ENCODE data around the gene SNAP23.

SNAP23 gene

GRCh38 chr15:42498212-42499068 is 3.0 kb downstream of the SNAP23 start:
- FAIRE-seq: no peak

GRCh38 chr15:42499858-42500609 is 4.6 kb downstream of the SNAP23 start:
- FAIRE-seq (no peak), DNase-seq (ENCODE audit: insufficient read length) (no peak)
- TF ChIP-seq TAF1 (IDR thresholded peaks at IDR 0.05; ENCODE audit: borderline replicate concordance, low read depth, low read length) (no peak), POLR2A (IDR thresholded peaks at IDR 0.05; ENCODE audit: low read depth, low read length) (no peak), POLR2AphosphoS5 (IDR thresholded peaks at IDR 0.05; ENCODE audit: low read depth, low read length) (no peak)

More at GRCh38 chr15:42498212-42499068, 3.0 kb downstream of the SNAP23 start:
- TF ChIP-seq POLR2A (IDR thresholded peaks at IDR 0.05; ENCODE audit: low read depth, low read length) (no peak), TAF1 (IDR thresholded peaks at IDR 0.05; ENCODE audit: borderline replicate concordance, low read depth, low read length) (no peak), POLR2AphosphoS5 (IDR thresholded peaks at IDR 0.05; ENCODE audit: low read depth, low read length) (no peak)
- DNase-seq (ENCODE audit: insufficient read length): no peak

DNA sequence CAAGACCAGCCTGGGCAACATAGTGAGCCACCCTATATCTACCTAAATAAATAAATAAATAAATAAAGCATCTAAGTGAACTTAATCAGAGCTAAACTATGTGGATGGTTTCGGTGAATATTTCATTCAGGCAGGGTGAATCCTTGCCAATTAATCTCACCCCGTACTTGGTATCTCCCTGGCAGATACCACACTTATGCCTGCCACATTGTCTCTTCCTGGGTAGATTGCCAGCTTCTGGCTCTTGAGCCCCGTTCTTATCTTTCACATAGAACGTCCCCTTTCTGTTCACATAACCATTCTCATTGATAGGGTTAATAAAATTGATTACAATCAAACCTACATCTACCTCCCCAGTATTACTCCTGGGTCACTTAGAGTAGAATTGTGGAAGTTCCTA is 7.0 kb downstream of the SNAP23 start:
- DNase-seq (ENCODE audit: insufficient read length) (no peak), FAIRE-seq (no peak)
- TF ChIP-seq TAF1 (IDR thresholded peaks at IDR 0.05; ENCODE audit: borderline replicate concordance, low read depth, low read length) (no peak), POLR2A (IDR thresholded peaks at IDR 0.05; ENCODE audit: low read depth, low read length) (no peak), POLR2AphosphoS5 (IDR thresholded peaks at IDR 0.05; ENCODE audit: low read depth, low read length) (no peak)

- FAIRE-seq (no peak), DNase-seq (ENCODE audit: insufficient read length) (no peak)
- TF ChIP-seq POLR2A (IDR thresholded peaks at IDR 0.05; ENCODE audit: low read depth, low read length): no peak
- TF ChIP-seq TAF1 (IDR thresholded peaks at IDR 0.05; ENCODE audit: borderline replicate concordance, low read depth, low read length): no peak
- TF ChIP-seq POLR2AphosphoS5 (IDR thresholded peaks at IDR 0.05; ENCODE audit: low read depth, low read length): no peak
These were observed 8.4 kb downstream of the SNAP23 start for GRCh38 chr15:42503825-42504224.

DNA sequence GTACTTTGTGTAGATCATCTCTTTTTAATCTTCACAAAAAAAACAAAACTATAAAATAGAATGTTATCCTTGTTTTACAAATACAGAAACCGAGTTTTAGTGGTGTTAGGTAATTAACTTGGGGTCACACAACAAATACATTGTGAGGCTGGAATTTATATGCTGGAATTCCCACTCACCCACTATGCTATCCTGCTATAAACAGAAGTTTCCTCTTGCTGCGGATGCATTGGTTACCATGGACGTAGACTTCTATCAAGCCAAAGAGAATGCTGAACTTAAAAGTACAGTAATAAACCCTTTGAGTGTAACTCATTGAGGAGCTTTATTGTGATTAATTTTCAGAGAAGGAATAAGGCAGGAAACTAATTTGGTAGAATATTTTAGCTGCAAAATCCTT is 9.2 kb downstream of the SNAP23 start:
- DNase-seq (ENCODE audit: insufficient read length) (no peak), FAIRE-seq (no peak)
- no peak for TF ChIP-seq POLR2A (IDR thresholded peaks at IDR 0.05; ENCODE audit: low read depth, low read length)
- no peak for TF ChIP-seq POLR2AphosphoS5 (IDR thresholded peaks at IDR 0.05; ENCODE audit: low read depth, low read length)
- no peak for TF ChIP-seq TAF1 (IDR thresholded peaks at IDR 0.05; ENCODE audit: borderline replicate concordance, low read depth, low read length)

DNA sequence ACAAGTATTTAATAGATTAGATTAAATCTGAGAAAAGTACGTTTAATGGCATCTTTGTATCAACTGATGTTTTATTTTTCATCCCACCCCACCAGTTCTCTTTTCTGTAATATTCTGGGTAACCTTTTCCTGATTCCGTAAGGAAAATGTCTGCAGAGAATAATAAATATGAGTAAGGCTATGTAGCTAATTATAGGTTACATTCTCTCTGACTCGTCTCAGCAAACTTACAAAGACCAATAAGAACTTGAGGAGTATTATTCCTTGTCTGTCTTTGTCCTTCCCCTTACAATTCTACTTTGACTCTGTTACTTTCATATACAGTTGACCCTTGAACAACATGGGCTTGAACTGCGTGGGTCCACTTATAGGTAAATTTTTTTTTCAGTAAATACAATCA is 12.1 kb downstream of the SNAP23 start:
- FAIRE-seq (no peak), DNase-seq (ENCODE audit: insufficient read length) (no peak)
- TF ChIP-seq POLR2A (IDR thresholded peaks at IDR 0.05; ENCODE audit: low read depth, low read length) (no peak), TAF1 (IDR thresholded peaks at IDR 0.05; ENCODE audit: borderline replicate concordance, low read depth, low read length) (no peak), POLR2AphosphoS5 (IDR thresholded peaks at IDR 0.05; ENCODE audit: low read depth, low read length) (no peak)

DNA sequence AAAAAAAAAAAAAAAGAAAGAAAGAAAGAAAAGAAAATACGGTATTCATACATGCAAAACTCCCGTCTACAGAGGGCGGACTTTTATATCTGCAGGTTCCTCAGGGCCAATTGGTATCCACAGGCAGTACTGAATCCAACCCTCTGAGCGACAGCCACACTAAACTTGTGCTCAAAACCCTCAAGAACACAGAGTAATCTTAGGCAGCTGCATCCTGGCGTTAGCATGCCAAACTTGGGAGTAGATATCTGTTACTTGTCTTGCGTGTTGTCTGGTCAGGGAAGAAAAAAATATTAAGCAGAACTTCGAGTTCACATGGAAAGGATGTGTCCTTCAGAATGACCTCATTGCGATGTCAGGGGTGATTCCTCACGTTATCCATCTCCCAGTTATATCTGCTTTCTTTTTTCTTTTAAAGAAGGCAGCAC is 12.8 kb downstream of the SNAP23 start:
- no peak for TF ChIP-seq TAF1 (IDR thresholded peaks at IDR 0.05; ENCODE audit: borderline replicate concordance, low read depth, low read length)
- TF ChIP-seq POLR2A (IDR thresholded peaks at IDR 0.05; ENCODE audit: low read depth, low read length): no peak
- no peak for TF ChIP-seq POLR2AphosphoS5 (IDR thresholded peaks at IDR 0.05; ENCODE audit: low read depth, low read length)

GRCh38 chr15:42510258-42511006 is 15.0 kb downstream of the SNAP23 start:
- DNase-seq (ENCODE audit: insufficient read length) (no peak), FAIRE-seq (no peak)
- TF ChIP-seq TAF1 (IDR thresholded peaks at IDR 0.05; ENCODE audit: borderline replicate concordance, low read depth, low read length) (no peak), POLR2AphosphoS5 (IDR thresholded peaks at IDR 0.05; ENCODE audit: low read depth, low read length) (no peak), POLR2A (IDR thresholded peaks at IDR 0.05; ENCODE audit: low read depth, low read length) (no peak)

More for the DNA sequence above, 12.8 kb downstream of the SNAP23 start:
- FAIRE-seq: no peak
- DNase-seq (ENCODE audit: insufficient read length): no peak

GRCh38 chr15:42511007-42511391 is 15.6 kb downstream of the SNAP23 start:
- FAIRE-seq (no peak), DNase-seq (ENCODE audit: insufficient read length) (no peak)
- TF ChIP-seq POLR2A (IDR thresholded peaks at IDR 0.05; ENCODE audit: low read depth, low read length) (no peak), TAF1 (IDR thresholded peaks at IDR 0.05; ENCODE audit: borderline replicate concordance, low read depth, low read length) (no peak), POLR2AphosphoS5 (IDR thresholded peaks at IDR 0.05; ENCODE audit: low read depth, low read length) (no peak)

- FAIRE-seq (no peak), DNase-seq (ENCODE audit: insufficient read length) (no peak)
- TF ChIP-seq TAF1 (IDR thresholded peaks at IDR 0.05; ENCODE audit: borderline replicate concordance, low read depth, low read length) (no peak), POLR2AphosphoS5 (IDR thresholded peaks at IDR 0.05; ENCODE audit: low read depth, low read length) (no peak), POLR2A (IDR thresholded peaks at IDR 0.05; ENCODE audit: low read depth, low read length) (no peak)
These were observed 27.9 kb downstream of the SNAP23 start for GRCh38 chr15:42523331-42523730.

GRCh38 chr15:42528970-42529369 is 33.5 kb downstream of the SNAP23 start:
- TF ChIP-seq POLR2A (IDR thresholded peaks at IDR 0.05; ENCODE audit: low read depth, low read length) (no peak), POLR2AphosphoS5 (IDR thresholded peaks at IDR 0.05; ENCODE audit: low read depth, low read length) (no peak), TAF1 (IDR thresholded peaks at IDR 0.05; ENCODE audit: borderline replicate concordance, low read depth, low read length) (no peak)
- no peak for FAIRE-seq
- no peak for DNase-seq (ENCODE audit: insufficient read length)

All from GM12892 (cell line).